Activated CD4-positive, alpha-beta T cell treated with anti-CD3 and anti-CD28 coated beads, Interleukin-2, amount 50 U/mL, for 4 hours (primary cell): ENCODE results near the gene CCDC15.

Source experiments
- DNase-seq, 2 experiments: peaks; one replicate each; pipeline ENCODE4 v3.0.0-alpha.2; 2020

The CCDC15 gene

GRCh38 chr11:124953753-124954589 is at the start of gene CCDC15:
Gene CCDC15 (plus strand): TSS chr11:124954202. CDS start chr11:124954733, 531 bp downstream.
- peak; percentile 93 to 94 for DNase-seq

- no peak for DNase-seq
Observed at GRCh38 chr11:124915541-124916369, 38.2 kb upstream of the CCDC15 start.

- DNase-seq = no peak
Observed at GRCh38 chr11:124916370-124916710, 37.7 kb upstream of the CCDC15 start.

- DNase-seq = no peak
Observed at GRCh38 chr11:124917115-124917637, 36.8 kb upstream of the CCDC15 start.

GRCh38 chr11:124918950-124919349 is 35.1 kb upstream of the CCDC15 start, which contains the start of gene HEPN1:
Gene HEPN1 (plus strand): TSS chr11:124919250.
- no peak for DNase-seq

GRCh38 chr11:124919898-124920297 is 34.1 kb upstream of the CCDC15 start:
- no peak for DNase-seq

GRCh38 chr11:124920356-124920755 is 33.6 kb upstream of the CCDC15 start:
- no peak for DNase-seq

GRCh38 chr11:124920870-124921609 is 33.0 kb upstream of the CCDC15 start:
- DNase-seq = peak; percentile 66 to 75

GRCh38 chr11:124922831-124923230 is 31.2 kb upstream of the CCDC15 start:
- no peak for DNase-seq

- DNase-seq = no peak
Observed at GRCh38 chr11:124923296-124923695, 30.7 kb upstream of the CCDC15 start.

- DNase-seq = no peak
Observed at GRCh38 chr11:124928942-124929665, 24.9 kb upstream of the CCDC15 start.

- DNase-seq = no peak
Observed at GRCh38 chr11:124930799-124931198, 23.2 kb upstream of the CCDC15 start.

- no peak for DNase-seq
Observed at GRCh38 chr11:124934862-124935547, 19.0 kb upstream of the CCDC15 start.

- DNase-seq = no peak
Observed at GRCh38 chr11:124935548-124936514, 18.2 kb upstream of the CCDC15 start, which contains the start of gene HEPACAM. Gene HEPACAM (minus strand): TSS chr11:124936047. CDS start chr11:124936006, 41 bp downstream.

- DNase-seq = no peak
Observed at GRCh38 chr11:124937336-124937935, 16.6 kb upstream of the CCDC15 start.

GRCh38 chr11:124938206-124938765 is 15.7 kb upstream of the CCDC15 start:
- no peak for DNase-seq

GRCh38 chr11:124938970-124939369 is 15.0 kb upstream of the CCDC15 start:
- DNase-seq = no peak

- no peak for DNase-seq
Observed at GRCh38 chr11:124941703-124942102, 12.3 kb upstream of the CCDC15 start.
